ENCODE results near the gene NCS1.

Gene NCS1

DNA sequence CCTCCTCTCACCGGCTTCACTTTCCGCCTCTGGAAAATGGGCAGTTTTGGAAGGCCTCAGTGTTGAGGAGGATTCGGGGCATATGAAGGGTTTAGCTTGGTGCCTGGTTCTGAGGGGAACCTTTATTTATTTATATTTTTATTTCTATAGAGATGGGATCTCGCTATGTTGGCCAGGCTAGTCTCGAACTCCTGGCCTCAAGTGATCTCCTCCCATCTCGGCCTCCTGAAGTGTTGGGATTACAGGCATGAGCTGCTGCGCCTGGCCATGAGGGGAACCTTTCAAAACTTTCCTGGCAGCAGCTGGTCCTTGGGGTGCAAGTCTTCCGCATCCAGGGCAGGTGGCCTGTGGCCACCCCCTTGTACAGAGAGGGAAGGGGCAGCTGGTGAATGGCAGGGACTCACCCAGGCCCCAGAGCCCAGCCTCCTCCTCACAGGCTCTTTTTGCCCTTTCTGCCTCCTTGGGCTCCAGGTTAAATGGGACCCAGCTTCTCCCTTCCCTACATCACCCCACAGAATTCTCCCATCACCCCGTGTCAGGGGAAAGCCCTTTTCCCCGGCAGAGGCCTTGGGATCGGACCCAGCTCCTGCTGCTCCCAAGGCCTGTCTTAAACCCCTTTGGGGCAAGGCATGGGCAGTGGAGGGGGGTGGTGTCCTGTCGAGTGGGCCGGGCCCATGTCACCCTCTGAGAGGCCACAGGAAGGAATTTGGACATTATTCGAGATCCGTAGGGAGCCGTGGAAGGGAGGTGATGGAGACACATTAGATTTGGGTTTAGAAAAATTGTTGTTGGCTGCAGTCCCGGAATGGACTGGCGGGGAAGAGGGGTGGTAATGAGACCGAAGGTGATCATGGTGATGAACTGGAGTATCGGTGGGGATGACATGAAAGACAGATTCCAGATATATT, 5.9 kb downstream of the NCS1 start:
- no peak for DNase-seq

DNA sequence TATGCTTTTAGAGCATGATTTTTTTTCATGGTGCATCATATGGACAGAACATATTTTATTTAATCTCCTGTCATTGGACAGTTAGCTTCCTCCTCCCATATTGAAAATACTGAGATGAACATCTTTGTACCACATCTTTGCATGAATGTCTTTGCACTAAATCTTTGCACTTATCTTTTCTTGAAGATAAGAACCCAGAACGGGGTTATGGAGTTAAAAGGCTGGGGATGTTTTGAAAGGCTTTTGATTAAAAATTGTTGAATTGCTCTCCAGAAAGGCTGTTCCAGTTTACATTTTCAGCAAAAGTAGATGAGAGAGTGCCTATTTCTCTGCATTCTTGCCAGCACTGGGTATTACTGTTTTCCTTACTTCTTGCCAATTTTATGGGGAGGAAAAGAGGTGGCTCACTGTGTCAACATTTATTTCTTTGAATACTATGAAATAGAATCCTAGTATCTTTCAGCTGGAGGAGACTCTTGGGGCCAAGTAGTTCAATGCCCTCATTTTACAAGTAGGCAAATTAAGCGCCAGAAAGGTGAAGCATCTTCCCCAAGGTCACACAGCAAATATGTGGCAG, 7.2 kb downstream of the NCS1 start:
- DNase-seq, result no peak

DNA sequence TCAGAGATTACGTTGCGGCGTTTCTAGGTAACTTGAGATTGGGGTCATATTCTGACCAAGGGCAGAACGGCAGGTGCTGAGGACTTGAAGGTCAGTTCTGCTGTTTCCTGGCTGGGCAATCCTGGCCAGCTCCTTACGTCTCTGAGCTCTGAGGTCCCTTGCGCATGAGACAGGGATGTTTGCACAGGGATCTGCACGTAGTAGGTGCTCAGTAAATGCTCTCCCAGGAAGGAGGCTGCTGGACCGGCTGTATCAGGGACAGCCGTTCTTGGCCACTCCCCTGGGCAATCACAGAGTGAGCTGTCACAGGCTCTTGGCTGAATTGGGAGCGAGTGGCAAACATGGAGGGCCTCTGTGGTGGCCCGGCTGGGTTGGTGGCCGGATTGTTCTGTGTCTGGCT, 8.3 kb downstream of the NCS1 start:
- DNase-seq, result no peak

DNA sequence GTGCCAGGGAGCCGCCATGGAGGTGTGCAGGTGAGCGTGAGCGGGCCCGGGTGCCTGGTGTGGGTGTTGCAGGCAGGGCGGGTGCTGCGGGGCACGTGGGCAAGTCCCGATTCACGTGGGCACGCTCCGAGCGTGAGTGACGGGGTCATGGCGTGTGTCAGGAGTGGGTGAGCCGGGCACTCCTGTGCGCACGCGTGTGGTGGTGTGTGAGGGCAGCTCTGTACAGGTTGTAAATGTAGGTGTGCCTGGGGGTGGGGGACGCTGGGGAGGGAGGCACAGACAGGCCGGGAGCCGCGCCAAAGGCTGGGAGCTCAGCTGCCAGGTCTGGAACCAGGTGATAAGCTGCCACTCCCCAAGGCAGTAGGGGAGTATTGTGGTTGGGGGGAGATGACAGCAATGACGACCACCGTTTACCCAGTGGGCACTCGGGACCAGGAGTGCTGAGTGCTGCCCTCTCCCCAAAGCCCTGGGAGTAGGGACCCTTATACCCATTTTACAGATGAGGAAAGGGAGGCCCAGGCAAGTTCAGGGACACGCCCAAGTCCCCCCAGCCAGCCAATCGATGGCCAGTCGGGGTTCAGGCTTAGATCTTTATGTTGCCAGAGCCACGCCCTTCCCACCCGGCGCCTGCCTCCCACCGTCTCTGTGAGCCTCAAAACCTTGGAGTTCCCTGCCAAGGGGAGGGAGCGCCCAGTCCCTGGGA, 9.6 kb downstream of the NCS1 start:
- DNase-seq, result no peak

DNA sequence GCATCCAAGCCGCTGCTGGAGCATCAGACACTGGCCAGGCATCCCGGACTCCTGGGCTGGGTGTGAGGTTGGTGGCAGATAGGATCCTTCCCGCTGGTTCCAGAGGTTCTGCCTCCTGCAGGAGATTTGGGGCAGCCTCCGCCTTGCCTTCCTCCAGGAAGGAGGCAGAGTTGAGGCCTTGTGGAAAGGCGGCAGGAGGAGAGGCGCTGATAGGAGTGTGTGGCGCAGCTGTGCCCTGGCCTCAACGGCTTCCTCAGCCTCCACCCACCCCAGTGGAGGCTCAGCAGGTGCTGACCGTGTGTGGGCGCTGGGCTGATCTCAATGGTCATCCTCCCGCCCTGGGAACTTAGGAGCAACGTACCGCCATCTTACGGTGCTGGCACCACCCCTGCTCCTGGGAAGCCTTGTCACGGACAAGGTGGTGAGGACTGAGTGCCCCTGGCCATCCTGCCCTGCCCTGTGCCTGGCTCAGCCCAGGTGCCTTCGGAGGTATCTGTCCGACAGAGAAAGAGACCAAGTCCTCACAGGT, 10.2 kb downstream of the NCS1 start:
- no peak for DNase-seq

DNA sequence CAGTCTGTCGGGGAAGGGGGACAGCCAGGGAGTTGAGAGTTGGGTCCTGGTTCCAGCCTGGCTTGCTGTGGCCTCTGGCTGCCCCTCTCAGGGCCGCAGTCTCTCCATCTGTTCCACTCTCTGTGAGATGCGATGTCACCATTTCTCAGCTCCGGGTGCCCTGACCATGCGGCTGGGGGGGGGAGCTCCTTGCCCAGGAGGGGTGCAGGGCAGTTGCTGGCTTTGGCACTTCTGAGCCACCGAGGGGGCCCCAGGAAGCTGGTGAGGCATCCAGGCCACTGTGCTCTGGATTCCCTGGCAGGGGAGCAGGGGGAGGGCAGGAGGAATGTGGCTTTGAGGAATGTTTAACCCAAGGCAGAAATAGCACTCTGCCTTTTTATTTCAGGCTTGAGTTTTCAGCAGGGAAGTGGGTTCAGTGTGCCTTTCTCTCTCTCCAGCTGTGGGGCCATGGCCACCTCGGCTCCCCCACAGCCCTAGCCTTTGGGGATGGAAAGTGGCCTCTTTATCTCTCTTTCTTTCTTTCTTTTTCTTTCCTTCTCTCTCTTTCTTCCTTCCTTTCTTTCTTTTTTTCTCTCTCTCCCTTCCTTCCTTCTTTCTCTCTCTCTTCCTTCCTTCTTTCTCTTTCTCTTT, 11.0 kb downstream of the NCS1 start:
- no peak for DNase-seq

DNA sequence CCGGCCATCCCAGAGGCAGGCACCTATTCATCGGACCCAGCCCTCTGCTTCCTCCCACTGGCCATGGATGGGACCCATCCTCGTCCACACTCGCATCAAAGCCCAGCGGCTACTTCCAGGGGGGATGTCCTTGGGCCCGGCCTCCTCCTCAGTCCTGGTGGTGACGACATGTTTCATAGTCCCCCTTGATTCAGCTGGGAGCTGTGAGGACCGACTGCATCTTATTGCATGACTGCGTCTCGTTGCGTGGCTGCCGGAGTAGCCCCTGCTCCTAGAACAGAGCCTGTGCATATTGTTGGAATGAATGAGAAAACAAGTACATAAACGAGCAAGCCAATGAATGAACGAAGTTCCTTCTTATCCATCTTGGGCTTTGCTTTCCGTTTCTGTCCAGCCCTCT, 12.8 kb downstream of the NCS1 start:
- no peak for DNase-seq

DNA sequence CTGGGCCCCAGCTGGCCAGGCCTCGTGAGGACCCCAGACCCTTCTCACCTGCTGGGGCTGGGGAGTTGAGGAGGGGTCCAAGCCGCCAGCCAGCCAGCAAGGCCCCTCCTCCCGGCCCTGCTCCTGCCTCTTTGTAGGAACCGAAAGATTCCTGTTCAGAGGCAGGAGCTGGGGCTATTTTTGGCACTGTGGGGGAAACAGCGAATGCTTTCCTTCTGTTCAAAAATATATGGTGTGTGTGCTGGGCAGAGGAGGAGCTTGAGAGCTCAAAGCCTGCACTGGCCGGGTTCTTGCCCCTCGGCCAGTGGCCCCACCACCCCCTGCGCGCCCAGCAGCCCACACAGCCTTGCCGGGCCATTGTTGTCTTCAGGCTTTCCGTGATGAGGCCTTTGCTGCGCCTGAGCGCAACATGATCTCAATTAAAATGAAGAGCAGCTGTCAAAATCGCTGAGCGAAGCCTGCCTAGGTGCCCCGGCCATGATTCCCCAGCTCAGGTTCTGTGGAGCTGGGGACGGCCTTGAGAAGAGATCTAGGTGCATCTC, 13.4 kb downstream of the NCS1 start:
- DNase-seq, result no peak

DNA sequence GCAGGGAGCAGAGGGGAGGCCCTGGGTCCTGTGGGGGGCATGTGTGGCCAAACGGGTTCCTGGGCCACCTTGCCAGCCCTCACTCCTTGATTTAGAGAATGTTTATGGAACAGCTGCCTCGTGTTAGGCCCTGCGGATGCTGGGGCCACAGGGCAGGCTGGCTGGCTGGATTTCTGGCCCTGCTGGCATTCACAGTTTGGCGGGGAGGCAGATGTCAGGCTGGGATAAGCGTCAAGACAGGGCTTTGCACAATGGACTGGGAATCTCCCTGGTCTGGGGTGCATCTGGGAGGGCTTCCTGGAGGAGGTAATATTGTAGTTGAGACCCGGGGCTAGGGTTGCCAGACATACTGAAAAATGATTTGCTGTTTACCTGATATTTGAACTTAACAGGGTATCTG, 13.8 kb downstream of the NCS1 start:
- no peak for DNase-seq

DNA sequence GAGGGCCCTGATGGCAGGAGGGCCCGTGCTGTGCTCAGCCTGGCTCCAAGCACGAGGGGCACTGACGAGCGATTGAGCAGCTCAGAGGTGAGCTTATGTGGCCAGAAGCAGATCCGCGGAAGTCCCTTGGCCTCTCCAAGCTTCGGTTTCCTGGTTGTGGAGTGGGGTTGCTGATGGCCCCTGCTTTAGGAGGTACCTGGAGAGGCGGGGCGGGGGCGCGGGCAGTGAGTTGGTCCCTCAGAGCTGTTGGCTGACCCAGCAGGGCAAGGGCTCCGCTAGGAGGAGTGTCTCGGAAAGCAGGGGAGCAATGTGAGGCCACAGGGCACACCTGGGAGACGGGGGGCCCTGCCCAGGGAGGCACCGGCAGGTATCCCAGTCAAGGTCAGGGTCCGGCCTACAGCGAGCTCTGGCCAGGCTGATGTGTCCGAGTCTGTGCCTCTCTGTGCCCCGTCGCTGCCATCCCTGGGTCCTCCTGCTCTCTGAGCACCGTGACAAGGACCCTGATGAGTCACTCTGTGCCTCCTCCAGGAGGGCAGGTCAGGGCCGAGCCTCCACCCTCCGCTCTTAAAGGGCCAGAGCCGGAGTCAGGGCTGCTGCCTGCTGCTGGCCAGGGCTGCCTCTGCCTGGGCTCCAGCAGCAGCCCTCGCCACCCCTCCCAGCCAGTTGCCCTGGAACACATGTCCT, 14.8 kb downstream of the NCS1 start:
- no peak for DNase-seq

DNA sequence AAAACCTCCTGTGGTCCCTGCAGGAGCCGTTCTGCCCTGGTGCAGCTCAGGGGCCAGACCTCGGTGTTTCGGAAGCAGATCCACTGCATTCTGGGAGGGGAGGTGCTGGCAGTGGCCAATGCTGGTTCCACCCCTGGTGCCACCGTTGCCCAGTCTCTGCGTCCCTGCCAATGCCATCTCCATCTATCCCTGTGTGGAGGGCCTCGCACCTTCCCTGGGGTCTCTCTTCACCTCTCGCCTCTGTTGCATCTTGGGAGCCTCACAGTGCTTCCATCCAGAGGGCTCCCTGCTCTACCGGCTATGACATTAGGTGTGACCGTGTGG, 15.3 kb downstream of the NCS1 start:
- no peak for DNase-seq

DNA sequence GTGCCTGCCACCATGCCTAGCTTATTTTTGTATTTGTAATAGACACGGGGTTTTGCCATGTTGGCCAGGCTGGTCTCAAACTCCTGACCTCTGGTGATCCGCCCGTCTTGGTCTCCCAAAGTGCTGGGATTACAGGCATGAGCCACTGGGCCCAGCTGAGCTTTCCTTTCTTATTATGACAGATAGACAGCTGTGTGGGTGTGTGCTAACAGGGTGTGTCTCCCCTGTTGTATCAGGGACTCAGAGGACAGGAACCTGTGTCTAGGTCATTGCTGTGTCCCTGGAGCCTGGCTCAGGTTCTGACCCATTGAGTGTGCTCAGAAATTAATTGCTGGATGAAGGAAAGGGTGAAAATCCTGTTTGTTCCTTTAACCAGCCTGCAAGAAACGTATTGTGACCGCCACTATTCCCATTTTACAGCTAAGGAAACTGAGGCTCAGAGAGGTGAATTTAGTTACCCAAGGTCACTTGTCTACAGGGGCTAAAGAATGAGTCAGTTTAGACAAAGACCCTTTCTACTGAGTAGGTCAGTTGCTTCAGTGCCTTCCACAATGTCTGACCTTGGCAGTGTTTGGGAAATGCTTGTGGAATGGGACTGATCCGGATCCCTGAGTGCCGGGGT, 16.8 kb downstream of the NCS1 start:
- no peak for DNase-seq

DNA sequence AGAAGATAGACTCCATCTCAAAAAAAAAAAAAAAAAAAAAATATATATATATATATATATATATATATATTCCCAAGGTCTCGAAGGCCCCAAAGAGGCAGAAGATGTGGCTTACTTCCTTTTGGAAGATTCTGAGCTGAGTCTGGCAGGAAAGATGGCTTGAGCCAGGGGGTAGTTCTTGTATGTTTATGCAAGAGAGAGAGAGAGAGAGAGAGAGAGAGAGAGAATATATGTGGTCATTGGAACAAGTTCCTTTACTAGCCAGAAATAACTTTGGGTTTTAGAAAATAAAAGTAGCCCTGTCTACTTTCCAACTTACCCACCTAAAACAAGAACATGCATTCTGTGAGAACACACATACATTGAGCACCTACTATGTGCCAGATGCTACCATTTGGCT, 17.6 kb downstream of the NCS1 start:
- DNase-seq, result no peak

DNA sequence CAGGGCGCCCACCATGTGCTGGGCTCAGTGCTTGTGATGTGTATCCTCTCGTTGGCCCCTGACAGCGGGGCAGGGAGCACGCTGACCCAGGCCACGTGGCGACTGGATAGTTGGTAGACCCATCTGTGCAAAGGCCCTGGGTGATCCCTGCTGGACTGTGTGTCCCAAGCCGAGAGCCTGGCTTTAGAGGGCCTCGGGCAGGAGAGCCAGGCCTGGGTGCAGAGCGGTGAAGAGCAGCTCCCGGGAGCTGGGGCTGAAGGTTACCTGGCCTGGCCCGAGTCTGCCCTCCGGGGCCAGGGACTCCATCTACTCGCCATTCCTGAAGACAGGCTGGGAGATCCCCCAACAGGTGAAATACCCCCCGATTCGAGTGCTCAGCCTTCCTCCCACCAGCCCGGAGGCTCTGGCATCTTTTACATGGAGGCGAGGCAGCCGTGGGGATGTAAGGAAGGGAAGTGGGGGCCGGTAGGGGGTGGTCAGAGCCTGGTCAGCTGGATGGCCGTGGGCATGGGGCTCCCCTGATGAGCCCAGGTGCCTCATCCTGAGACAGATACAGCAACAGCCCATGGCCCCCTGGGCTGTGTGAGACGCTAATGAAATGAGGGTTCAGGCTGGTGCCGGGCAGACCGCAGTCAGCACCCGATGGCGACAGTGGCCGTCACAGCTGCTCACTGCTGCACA, 19.0 kb downstream of the NCS1 start:
- no peak for DNase-seq

DNA sequence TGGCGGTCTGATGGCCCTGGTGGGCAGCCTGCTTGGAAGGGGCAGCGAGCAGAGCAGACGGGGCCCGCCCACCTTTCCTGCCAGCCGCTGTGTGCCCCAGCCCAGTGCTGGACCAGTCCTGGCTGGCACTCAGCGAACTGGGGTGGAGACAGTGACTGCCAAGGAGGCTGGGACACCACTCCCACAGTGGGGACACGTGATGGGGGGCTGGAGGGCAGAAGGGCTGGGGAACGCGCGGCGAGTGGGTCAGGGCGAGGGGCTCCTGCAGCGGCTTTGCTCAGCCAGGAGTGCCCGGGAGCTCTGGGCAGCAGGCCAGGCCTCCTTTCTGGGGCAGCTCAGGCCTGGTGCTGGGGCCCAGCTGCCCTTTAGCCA, 19.5 kb downstream of the NCS1 start:
- no peak for DNase-seq

DNA sequence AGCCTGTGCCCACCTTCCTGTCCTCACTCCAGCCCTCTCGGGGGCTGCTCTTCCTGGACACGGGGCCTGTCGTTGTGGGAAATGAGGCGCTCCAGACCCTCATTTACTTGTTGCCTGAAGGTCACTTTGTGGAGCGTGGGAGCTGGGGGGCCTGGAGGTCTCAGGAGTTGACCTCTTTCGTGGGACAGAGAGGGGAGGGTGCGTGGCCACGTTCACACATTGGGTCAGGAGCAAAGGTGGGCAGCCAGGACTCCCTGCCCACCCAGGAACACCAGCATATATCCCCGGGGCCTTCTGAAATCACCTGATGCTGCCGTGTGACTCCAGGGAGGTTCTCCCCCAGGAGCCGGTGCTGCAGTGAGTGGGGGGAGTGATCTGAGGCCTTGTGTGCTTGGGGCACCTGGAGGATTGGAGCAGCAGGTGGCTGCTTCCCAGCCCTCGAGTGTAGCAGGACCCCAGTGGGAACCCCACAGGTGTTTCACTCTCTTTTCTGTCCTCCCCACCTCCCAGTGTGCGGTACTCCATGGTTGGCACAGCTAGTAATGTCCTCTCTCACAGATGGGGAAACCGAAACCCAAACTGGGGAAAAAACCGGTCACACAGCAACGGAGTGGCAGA, 20.3 kb downstream of the NCS1 start:
- DNase-seq, result no peak

DNA sequence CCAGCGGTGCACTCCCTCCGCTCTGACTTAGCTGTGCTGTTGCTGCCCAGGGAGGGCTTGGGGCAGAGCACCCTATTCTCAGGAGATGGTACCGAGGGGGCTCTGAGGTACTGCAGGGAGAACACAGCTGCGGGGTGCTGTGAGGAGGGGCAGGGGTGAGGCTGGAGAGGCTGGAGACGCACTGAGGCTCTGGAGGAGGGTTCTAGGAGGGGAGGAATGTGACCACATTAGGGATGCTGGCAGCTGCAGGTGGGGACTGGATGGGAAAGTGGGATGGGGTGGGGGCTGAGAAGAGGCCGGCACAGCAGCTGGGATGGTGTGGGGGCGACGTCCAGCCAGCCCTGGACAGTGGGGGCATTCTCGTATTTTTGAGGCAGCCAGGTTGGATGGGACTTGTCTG, 20.9 kb downstream of the NCS1 start:
- DNase-seq, result no peak

DNA sequence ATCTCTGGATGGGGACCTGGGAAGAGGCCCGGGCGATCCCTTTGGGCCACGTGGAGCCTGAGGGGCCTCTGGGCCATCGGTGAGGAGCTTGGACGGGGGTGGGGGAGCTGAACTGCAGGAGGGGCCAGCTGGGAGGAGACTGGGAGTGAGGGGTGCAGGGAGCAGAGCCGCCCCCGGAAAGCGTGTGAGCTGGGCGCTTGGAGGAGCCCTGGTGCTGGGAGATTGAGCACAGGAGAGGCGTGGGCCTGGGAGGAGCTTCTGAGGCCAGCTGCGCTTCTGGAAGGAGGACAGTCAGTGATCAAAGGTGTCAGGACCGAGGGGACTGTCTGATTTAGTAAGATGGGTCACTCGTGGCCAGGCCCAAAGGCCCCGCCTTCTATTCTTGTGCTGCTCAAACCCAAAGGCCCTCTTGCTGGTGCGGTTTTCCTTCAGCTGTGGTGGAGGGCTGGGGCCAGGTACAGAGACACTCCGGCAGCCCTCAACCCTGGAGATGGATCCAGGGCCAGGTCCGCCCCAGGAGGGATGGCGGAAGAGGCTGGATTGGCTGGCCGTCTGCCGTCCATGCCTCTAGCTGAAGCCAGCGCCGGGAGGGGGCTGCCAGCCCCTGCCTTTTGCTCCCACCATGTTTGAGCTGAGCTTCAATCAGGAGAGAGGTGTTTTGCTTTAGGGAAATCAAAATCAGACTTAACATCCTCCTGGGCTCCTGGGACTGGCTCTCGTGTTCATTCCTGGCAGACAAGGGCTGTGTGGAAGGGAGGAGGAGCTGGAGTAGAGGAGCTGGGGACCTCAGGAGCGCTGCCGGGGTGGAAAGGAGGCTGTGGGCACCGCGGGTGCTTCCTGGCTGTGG, 21.6 kb downstream of the NCS1 start:
- no peak for DNase-seq

DNA sequence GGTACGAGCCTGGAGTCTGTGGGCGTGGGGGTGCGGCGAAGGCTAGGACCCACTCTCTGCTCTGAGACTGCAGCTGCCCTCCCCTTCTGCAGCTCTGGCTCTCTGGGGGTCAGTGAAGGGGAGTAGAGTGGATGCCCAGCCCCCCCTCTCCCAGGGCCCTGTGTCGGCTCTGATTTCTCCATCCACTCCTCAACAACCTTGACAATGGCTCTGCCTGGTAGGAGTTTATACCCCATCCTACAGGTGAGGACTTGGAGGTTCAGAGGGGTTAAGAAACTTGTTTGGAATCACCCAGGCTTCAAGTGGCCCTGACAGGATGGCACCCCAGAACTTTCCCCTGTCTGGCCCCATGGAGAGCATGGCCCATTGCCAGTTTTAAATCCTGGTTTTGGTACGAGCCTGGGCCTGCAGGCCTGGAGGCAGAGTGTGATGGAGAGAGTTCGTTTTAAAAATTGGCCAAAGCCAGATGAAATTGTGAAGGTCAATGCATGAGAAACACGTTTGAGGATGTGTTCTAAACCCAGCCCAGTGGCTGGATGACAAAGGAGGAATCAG, 22.3 kb downstream of the NCS1 start:
- DNase-seq, result no peak

DNA sequence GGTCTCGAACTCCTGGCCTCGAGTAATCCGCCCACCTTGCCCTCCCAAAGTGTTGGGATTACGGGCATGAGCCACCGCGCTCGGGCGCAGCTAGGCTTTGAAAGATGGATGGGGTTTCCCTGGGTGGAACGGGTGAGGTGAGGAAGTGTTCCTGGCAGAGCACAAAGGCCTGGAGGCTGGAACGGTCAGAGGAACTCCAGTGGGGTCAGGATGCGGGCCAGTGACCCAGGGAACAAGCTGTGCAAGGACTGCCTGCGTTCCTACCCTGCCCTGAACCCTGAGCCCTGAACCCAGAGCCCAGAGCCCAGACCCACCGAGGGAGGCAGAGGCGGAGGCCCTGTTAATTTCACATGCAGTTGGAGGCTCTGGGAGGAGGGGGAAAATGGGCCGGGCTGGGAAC, 23.4 kb downstream of the NCS1 start:
- DNase-seq, result no peak

Data from activated CD4-positive, alpha-beta T cell treated with anti-CD3 and anti-CD28 coated beads, Interleukin-2, amount 50 U/mL, for 16 hours (primary cell).